Right ventricle myocardium inferior (tissue), 1 donor: Measurements from ENCODE around the gene MRPS15. TPM values are rescaled to one million over a fixed set of nuclear protein-coding genes. Genes with fewer than 3 reads are reported as not detected.
"Not testable (repeated sequence)": the region's sequence is repeated elsewhere in the genome, so short reads cannot be mapped to it uniquely, and the experiment has no call there.

ENCODE experiments used
- ATAC-seq: fragments of 200-7000 bp; cut with Tn5 transposase; one replicate; pipeline ENCODE4 v1.9.1; 2020; ENCODE audit warnings: mild to moderate bottlenecking, moderate library complexity
- DNase-seq: peaks from one replicate; pipeline ENCODE4 v3.0.0; 2021; ENCODE audit errors: missing footprints
- intact Hi-C: fragments of 100-400 bp; cut with DNase I; formaldehyde crosslinking; loops from one replicate; pipeline ENCODE4 v1.11.0; 2022
- long read RNA-seq: library from polyadenylated mRNA; unstranded; transcript quantifications from one replicate; pipeline ENCODE4 v2.0.0, GENCODE V29; 2021
- total RNA-seq: library from RNA; stranded (reverse); fragmentation: NEBNext Ultra II Directional; extraction: Animal tissue kit (Norgen Biotek cat#: 25700); gene quantifications from one replicate; pipeline ENCODE4 v1.2.1, GENCODE V29; 2021
- donor health status: DM: no; HTN: yes; CAD: no; lungs with severe emphysema.

The MRPS15 gene
- 114 TPM for total RNA-seq
- long read RNA-seq, transcript MRPS15-201 (8 exons, 1,006 nt), result major isoform, 53 of 55 reads
- long read RNA-seq, partial matches to known transcripts, result 0 of 55 reads
- long read RNA-seq, other reads (novel, unspliced or antisense), result 1 of 55 reads

DNA sequence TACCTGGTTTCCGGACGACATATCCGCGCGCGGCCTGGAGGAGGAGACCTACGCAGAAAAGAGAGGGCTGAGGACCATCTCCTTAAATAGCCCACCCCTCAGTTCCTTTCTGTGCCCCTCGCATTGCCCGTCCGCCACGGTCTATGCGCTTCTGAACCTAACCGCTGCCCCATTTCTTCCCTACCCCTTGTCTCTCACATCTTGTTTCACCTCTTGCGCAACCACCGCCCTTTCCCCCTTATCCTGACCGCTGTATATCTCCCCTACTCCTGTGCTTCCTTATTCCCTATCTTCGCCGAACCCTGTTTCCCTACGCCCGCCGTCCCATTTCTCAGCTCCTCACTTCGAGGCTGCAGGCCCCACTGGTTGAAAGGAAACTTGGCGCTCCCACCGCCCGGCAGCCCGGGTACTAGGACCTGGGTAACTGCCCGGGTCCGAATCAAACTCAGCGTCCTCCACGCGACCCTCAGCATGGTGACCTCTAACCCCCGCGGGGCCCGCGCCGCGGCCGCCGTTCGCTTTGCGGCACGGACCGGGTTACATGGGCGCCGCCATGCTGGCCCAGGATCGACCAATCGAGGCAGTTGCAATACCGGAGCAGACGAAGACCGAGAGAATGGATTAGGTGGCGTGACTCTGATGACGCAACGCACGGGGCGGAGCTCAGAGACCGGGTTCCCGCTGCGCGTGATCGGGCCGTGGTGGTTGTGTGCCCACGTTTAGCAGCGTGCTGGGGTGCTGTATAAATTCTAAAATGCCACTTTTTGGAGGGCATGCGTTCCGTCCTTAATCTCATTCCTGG is at the start of gene MRPS15:
Gene MRPS15, minus strand, starts transcription at position 582 of the 802 bp plus-strand sequence. Its CDS starts 109 bp downstream, at position 473.
- peak; percentile 95 for ATAC-seq
- peak; percentile 98 for DNase-seq
- intact Hi-C loops, result loop anchor here (1.0 to 2.0 kb wide), 2 partner anchors 14 to 43 kb away; partner anchors contain the start of gene OSCP1

DNA sequence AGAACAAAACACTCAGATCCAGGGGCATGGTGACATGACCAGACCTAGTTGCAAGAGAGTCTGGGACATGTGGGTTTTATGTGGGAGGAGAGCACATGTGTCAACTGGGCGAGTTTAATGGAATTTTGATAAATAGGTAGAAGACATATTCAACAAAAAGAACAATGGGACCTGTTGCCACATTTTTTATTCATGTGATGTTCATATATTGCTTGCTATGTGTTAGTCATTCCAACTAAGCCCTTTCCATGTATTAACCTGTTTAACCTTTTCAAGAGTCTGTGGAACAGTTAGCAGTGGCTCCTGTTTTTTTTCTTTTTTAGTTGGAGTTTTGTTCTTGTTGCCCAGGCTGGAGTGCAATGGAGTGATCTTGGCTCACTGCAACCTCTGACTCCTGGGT is 48.7 kb upstream of the MRPS15 start:
- intact Hi-C loops, result no loop called here
- ATAC-seq, result no peak
- no peak for DNase-seq

DNA sequence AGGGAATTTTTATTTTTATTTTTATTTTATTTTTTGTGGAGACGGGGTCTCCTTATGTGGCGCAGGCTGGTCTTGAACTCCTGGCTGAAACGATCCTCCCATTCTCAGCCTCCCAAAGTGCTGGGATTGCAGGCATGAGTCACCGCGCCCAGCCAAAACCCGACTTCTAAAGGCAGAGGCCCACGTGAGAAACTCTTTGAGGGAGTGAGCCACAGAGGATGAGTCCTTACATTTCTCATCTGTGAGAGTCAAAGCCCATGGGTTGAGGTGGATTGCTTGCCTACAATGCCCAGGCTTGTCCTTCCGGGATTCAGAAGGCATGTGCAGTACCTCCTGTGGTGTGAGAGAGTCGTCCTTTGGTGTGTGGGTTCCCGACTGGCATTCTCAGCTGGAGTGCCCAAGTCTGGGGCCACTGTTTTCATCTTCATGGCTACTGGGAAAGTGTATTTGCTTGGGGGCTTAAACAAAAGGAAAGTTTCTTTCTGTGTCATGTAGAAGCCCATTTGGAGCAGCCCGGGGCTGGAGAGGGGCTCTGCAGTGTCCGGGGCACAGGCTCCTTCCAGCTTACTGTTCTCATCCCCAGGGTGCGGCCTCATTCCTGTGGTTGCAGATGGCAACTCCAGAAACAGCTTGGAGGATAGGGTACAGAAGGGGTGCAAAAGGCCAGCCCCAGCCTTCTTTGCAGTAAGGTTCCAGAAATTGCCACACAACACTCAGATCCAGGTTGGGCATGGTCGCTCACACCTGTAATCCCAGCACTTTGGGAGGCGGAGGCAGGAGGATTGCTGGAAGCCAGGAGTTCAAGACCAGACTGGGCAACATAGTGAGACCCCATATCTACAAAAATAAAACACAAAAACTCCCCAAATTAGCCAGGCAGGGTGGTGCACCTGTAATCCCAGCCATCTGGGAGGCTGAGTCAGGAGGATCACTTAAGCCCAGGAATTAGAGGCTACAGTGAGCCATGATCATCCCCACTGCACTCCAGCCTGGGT is 47.9 kb upstream of the MRPS15 start:
- ATAC-seq (no peak), DNase-seq (no peak)
- intact Hi-C loops, result no loop called here

DNA sequence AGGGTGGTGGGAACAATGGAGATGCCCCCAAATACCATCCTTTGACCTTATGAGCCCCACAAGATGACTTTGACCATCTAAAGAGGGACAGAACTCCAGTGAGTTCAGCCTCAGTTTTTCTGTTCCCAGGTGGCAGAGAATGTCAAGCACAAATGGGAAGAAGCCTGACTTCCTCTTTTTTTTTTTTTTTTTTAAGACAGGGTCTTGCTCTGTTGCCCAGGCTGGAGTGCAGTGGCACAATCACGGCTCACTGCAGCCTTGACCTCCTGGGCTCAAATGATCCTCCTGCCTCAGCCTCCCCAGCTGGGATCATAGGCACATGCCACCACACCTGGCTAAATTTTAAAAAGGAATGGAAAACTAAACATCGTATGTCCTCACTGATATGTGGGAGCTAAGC is 47.0 kb upstream of the MRPS15 start:
- intact Hi-C loops, DNase-seq, ATAC-seq: not testable (repeated sequence)

DNA sequence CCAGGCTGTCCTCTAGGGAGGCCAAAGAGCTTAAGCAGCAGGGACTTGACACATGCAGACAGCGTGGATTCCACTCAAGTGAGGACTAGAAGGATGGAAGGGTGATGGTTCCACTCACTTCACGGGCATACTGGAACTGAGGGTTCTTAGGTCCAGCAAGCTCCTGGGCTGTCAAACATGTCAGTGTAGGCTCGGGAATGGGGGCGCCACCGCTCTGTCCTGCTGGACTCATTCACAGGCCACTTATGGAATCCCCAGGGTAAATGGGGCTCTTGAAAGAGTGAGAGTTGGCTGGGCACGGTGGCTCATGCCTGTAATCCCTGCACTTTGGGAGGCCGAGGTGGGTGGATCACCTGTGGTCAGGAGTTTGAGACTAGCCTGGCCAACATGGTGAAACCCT is 46.2 kb upstream of the MRPS15 start:
- no peak for ATAC-seq
- intact Hi-C loops, result no loop called here
- DNase-seq, result no peak

DNA sequence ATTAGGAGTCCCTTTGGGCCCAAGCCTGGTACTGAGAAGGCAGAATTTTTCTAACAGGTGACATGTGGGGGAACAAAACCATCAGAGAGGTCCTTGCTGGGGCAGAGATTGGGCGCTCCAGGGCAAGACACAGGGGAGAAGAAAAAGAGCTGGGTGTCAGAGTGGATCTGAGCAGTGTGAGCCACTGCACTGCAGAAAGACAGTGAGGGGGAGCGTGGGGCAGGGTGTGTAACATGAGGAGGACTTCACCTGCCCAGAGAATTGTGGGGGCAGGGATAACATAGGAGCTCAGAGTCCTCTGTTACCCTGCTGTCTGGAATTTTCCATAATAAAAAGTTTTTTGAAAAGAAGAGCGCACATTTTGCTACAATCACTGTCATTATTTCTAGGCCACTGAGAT is 44.1 kb upstream of the MRPS15 start:
- intact Hi-C loops, result no loop called here
- no peak for DNase-seq
- no peak for ATAC-seq

DNA sequence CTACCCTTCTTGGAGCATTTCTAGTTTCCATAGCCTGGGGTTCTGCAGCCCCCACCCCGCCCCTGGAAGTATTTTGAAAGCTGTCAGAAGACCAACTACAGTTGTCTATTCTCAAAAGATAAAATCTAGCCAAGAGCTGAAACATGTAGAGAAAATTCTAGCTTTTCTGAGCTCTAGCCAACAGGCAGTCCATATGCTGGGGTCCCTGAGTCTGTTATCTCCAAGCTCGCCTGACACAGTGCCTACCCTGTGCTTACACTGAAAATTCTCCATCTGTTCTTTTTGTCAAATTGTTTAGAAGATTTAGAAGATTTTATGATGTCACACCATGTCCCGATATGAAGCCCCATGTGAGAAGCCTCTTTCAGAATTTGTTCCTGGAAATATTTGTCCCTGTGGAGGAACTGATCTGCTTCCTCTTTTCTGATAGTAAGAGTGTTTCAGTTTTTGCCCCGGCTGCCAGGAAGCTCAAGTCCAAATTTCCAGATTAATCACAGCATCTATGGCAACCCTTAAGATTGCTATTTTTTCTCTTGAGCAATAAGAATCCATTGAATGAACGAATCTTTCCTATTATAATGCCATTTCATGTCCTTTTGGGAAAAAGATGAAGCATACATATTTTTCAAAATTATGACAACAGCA is 42.2 kb upstream of the MRPS15 start:
- no peak for ATAC-seq
- no peak for DNase-seq
- intact Hi-C loops, result no loop called here

DNA sequence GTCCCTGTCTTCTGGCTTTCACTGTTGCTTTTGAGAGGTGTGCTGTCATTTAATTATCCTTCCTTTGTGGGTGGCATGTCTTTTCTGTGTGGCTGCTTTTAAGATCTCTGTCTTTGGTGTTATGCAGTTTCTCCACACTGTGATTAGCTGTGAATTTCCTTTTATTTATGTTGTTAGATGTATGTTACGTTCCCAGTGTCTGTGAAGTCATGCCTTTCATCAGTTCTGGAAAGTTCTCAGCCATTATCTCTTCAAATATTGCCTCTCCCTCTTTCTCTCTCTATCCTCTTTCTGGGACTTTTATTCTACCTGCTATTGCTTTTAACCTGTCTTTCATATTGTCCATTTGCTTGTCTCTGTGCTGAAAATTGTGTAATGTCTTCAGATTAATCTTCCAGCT is 39.5 kb upstream of the MRPS15 start:
- intact Hi-C loops, result no loop called here
- no peak for ATAC-seq
- DNase-seq, result no peak

DNA sequence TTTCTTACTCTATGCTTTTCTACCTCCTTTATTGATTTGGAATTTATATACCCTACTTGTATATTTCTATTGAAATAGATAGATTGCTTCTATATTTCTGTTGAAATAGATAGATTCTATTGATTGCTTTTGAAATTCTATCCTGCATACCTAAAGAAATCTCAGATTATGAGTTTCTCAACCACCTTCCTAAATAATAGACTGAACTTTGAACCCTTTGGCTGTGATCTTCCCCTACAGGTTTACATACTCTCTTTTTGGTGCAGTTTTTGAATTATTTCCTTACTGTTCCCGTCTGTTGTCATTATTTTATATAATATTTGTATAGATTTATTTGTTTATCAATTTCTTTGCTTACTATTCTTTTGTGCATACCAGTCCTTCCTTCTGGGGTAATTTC is 39.0 kb upstream of the MRPS15 start:
- intact Hi-C loops, result no loop called here
- no peak for DNase-seq
- no peak for ATAC-seq

DNA sequence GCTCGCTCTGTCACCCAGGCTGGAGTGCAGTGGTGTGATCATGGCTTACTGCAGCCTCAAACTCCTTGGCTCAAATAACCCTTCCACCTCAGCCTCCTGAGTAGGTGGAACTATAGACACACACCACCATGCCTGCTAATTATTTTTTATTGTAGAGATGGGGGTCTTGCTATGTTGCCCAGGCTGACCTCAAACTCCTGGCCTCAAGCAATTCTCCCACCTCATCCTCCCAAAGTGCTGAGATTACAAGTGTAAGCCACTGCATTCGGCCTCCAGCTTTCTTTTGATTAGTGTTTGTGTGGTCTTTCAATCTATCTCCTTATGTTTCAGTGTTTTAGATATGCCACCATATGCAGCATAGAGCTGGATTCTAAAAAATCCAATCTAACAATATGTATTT is 38.4 kb upstream of the MRPS15 start:
- intact Hi-C loops, result no loop called here
- no peak for DNase-seq
- no peak for ATAC-seq

DNA sequence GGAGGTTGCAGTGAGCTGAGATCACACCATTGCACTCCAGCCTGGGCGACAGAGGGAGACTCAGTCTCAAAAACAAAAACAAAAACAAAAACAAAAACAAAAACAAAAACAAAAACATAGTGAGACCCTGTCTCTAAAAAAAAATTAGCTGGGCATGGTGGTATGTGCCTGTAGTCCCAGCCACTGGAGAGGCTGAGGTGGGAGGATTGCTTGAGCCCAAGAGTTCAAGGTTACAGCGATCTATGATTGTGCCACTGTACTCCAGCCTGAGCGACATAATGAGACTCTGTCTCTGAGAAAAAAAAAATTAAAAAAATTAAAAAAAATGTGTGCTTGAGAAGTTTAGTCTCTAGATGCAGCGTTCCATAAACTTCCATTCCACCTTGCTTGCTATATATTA is 37.7 kb upstream of the MRPS15 start:
- intact Hi-C loops, ATAC-seq, DNase-seq: not testable (repeated sequence)

DNA sequence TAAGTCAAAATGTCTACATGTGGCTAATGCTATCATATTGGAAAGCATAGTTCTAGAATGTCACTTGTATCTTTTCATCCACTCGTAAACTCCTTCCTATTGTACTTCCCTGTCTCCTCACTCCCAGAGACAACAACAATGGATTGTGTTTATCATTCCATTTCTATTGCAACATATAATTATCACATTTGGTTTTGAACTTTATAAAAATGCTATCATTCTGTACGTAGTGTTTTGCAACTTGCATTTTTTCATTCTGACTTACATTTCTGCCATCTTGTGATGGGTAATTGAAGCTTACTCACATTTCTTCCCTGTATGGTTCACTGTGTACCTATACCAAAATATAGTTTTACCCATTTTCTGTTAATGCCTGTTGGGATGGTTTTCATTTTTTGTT is 33.0 kb upstream of the MRPS15 start:
- ATAC-seq, result no peak
- DNase-seq, result no peak

DNA sequence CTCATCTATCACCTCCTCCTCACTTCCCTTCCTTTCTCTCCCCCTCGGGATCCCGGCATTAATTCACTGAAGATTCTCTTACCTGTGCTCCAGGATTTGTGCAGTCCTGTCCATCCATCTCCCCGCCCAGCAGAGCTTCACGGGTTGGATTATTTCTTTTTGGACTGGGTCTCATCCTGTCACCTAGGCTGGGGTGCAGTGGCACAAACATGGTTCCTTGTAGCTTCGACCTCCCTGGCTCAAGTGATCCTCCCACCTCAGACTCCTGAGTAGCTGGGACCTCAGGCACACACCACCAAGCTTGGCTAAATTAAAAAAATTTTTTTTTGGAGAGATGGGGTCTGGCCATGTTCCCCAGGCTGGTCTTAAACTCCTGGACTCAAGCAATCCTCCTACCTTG is 30.8 kb upstream of the MRPS15 start:
- no peak for DNase-seq
- intact Hi-C loops, result no loop called here

More for the DNA sequence above, 33.0 kb upstream of the MRPS15 start:
- intact Hi-C loops, result no loop called here

DNA sequence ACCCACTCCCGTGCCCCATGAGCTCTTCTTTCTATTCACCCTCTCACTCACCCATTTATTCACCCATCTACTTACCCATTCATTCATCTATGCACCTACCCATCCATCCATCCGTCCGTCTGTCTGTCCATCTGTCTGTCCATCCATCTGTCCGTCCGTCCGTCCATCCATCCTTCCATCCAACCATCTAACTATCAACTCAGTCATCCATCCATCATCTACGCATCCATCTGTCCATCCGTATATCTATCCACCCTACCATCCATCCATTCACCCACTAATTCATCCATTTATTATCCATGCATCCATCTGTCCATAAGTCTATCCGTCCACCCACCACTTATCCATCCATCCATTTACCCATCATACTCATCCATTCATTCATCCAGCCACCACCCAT is 29.3 kb upstream of the MRPS15 start:
- DNase-seq (no peak), ATAC-seq (no peak)
- intact Hi-C loops, result no loop called here

More for the DNA sequence above, 30.8 kb upstream of the MRPS15 start:
- no peak for ATAC-seq

DNA sequence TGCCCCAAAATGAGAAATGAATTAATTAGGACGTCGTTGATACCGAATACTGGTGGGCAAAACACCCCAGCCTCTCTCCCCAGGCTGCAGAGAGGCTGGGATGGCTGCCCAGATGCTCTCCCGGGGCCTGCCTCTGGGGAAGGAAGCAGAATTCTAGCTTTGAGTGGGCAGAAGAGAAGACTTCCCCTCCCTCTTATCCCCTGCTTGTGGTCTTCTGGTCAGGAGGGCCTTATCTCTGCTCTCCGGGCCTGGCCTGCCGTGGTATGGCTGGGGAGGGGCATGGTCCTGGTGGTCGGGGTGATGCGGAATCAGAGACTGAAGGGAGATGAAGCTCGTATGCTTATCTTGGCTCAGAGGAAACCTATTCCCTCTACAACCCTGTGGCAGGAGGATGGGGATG is 28.3 kb upstream of the MRPS15 start:
- DNase-seq (no peak), ATAC-seq (no peak)
- intact Hi-C loops, result no loop called here

DNA sequence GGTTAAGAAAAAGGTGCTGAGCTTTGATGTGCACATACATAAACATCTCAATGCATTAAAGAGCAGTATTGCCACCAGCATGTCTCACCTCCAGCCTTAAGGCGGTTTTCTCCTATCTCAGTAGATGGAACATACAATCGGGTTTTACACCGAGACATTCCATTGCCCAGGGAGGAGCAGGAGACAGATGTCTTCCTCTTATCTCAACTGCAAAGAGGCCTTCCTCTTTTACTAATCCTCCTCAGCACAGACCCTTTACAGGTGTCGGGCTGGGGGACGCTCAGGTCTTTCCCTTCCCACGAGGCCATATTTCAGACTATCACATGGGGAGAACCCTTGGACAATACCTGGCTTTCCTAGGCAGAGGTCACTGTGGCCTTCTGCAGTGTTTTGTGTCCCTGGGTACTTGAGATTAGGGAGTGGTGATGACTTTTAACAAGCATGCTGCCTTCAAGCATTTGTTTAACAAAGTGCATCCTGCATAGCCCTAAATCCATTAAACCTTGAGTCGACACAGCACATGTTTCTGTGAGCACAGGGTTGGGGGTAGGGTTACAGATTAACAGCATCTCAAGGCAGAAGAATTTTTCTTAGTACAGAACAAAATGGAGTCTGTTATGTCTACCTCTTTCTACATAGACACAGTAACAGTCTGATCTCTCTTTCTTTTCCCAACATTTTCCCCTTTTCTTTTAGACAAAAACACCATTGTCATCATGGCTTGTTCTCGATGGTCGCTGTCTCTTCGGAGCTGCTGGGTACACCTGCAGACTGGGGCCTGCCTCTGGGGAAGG is 25.3 kb upstream of the MRPS15 start:
- intact Hi-C loops, DNase-seq, ATAC-seq: not testable (repeated sequence)

DNA sequence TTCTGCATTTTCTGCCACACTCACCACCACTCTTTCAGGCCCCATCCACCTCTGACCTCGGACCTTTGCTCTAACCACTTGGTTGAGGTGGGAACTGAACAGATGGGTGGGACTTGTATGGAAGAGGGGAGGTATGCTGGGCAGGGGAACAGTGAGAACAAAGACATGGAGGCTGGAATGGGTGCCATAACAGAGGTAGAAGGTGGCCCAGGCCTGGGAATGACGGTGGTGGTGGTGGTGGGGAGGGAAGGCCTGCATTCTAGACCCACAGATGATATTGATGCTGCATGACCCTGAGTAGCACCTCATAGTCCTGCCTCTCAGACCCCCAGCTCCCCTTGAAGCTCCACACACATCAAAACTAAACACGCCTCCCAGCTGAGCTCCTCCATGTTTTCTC is 23.7 kb upstream of the MRPS15 start:
- ATAC-seq (no peak), DNase-seq (no peak)
- intact Hi-C loops, result no loop called here

DNA sequence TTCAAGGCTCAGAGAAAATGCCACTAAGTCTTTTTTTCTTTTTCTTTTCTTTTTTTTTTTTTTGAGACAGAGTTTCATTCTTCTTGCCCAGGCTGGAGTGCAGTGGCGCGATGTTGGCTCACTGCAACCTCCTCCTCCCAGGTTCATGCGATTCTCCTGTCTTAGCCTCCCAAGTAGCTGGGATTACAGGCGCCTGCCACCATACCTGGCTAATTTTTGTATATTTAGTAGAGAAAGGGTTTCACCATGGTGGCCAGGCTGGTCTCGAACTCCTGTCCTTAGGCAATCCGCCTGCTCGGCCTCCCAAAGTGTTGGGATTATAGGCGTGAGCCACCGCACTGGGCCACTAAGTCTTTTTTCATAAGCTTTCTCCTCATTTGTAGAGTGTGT is 23.1 kb upstream of the MRPS15 start:
- ATAC-seq, DNase-seq, intact Hi-C loops: not testable (repeated sequence)
